Stimulated activated naive B cell treated with anti-CD40 and anti-IgM and Interleukin-4, amounts not matched to agents 10 μg/mL and 1 μg/mL and 100 μg/mL, for 72 hours (primary cell): ENCODE results near the gene HLF.

Source experiments
- ATAC-seq, 2 donors: fragments of 150-1000 bp; cut with Tn5 transposase; replicated peaks; 2 replicates each; pipeline ENCODE4 v1.10.0; 2021; ENCODE audit warnings: moderate library complexity in 1 of 2
- DNase-seq: peaks from one replicate; pipeline ENCODE4 v3.0.0; 2021
- H3K27ac Mint-ChIP-seq: one replicate; pipeline ENCODE4 v1.8.0; 2022; ENCODE audit warnings: mild to moderate bottlenecking, mixed read lengths
- H3K27me3 Mint-ChIP-seq, 2 donors: one replicate each; pipeline ENCODE4 v1.8.0; 2022; ENCODE audit warnings: mixed read lengths in 2 of 2
- H3K36me3 Mint-ChIP-seq, 2 donors: one replicate each; pipeline ENCODE4 v1.8.0; 2022; ENCODE audit warnings: mixed read lengths in 2 of 2, mild to moderate bottlenecking in 1 of 2
- H3K4me1 Mint-ChIP-seq, 2 donors: one replicate each; pipeline ENCODE4 v1.8.0; 2022; ENCODE audit warnings: mixed read lengths in 2 of 2, mild to moderate bottlenecking in 1 of 2
- H3K4me3 Mint-ChIP-seq, 2 donors: one replicate each; pipeline ENCODE4 v1.8.0; 2022; ENCODE audit warnings: mild to moderate bottlenecking in 2 of 2, mixed read lengths in 2 of 2, moderate library complexity in 1 of 2
- H3K9me3 Mint-ChIP-seq, 2 donors: one replicate each; pipeline ENCODE4 v1.8.0; 2022; ENCODE audit warnings: mixed read lengths in 2 of 2, mild to moderate bottlenecking in 1 of 2

Gene HLF

GRCh38 chr17:55285340-55286301, 20.9 kb downstream of the HLF start:
- no peak overlapping the region for H3K27ac Mint-ChIP-seq
- H3K27me3 Mint-ChIP-seq, result no peaks in the 10 kb centered on the region
- ATAC-seq (no peak), DNase-seq (no peak)
- H3K9me3 Mint-ChIP-seq, result no peaks in the 10 kb centered on the region
- no peak overlapping the region for H3K4me3 Mint-ChIP-seq
- H3K36me3 Mint-ChIP-seq, result no peaks in the 10 kb centered on the region
- no peaks in the 10 kb centered on the region for H3K4me1 Mint-ChIP-seq

GRCh38 chr17:55286681-55287589, 22.2 kb downstream of the HLF start:
- Mint-ChIP-seq H3K27me3 (peaks cover 4 to 5% of the 10 kb centered on the region in 2 donors), H3K9me3 (no peaks in the 10 kb centered on the region), H3K4me1 (no peaks in the 10 kb centered on the region), H3K27ac (no peak overlapping the region), H3K4me3 (no peak overlapping the region), H3K36me3 (no peaks in the 10 kb centered on the region)
- DNase-seq (no peak), ATAC-seq (no peak)

GRCh38 chr17:55288356-55289105, 23.8 kb downstream of the HLF start:
- Mint-ChIP-seq H3K27me3 (peaks cover 6 to 7% of the 10 kb centered on the region in 2 donors), H3K27ac (no peak overlapping the region), H3K36me3 (no peaks in the 10 kb centered on the region), H3K4me1 (no peaks in the 10 kb centered on the region), H3K4me3 (no peak overlapping the region), H3K9me3 (no peaks in the 10 kb centered on the region)
- DNase-seq (no peak), ATAC-seq (no peak)

- no peak overlapping the region for H3K27ac Mint-ChIP-seq
These were observed 24.3 kb downstream of the HLF start for GRCh38 chr17:55289106-55289446.

GRCh38 chr17:55289978-55290377, 25.2 kb downstream of the HLF start:
- H3K9me3 Mint-ChIP-seq, result no peaks in the 10 kb centered on the region
- no peak for DNase-seq
- H3K4me3 Mint-ChIP-seq, result no peak overlapping the region
- H3K27ac Mint-ChIP-seq, result no peak overlapping the region
- H3K4me1 Mint-ChIP-seq, result peaks cover 8 to 11% of the 10 kb centered on the region in 2 donors
- no peaks in the 10 kb centered on the region for H3K36me3 Mint-ChIP-seq
- H3K27me3 Mint-ChIP-seq, result peaks cover 6 to 7% of the 10 kb centered on the region in 2 donors
- no peak for ATAC-seq

More at GRCh38 chr17:55289106-55289446, 24.3 kb downstream of the HLF start:
- no peak overlapping the region for H3K4me3 Mint-ChIP-seq
- H3K4me1 Mint-ChIP-seq, result peaks cover under 1 to 2% of the 10 kb centered on the region in 2 donors
- H3K36me3 Mint-ChIP-seq, result no peaks in the 10 kb centered on the region
- peaks cover 6 to 7% of the 10 kb centered on the region in 2 donors for H3K27me3 Mint-ChIP-seq
- DNase-seq (no peak), ATAC-seq (no peak)
- H3K9me3 Mint-ChIP-seq, result no peaks in the 10 kb centered on the region

GRCh38 chr17:55290492-55291113, 25.8 kb downstream of the HLF start:
- DNase-seq (no peak), ATAC-seq (no peak)
- Mint-ChIP-seq H3K27me3 (peaks cover 6 to 7% of the 10 kb centered on the region in 2 donors), H3K4me3 (no peak overlapping the region), H3K27ac (no peak overlapping the region), H3K36me3 (no peaks in the 10 kb centered on the region), H3K4me1 (peaks cover 13 to 18% of the 10 kb centered on the region in 2 donors), H3K9me3 (no peaks in the 10 kb centered on the region)

GRCh38 chr17:55291114-55291507, 26.4 kb downstream of the HLF start:
- H3K27me3 Mint-ChIP-seq, result peaks cover 6 to 7% of the 10 kb centered on the region in 2 donors
- ATAC-seq, result no peak
- DNase-seq, result no peak
- H3K9me3 Mint-ChIP-seq, result no peaks in the 10 kb centered on the region
- H3K4me3 Mint-ChIP-seq, result no peak overlapping the region
- peaks cover 14 to 21% of the 10 kb centered on the region in 2 donors for H3K4me1 Mint-ChIP-seq
- no peaks in the 10 kb centered on the region for H3K36me3 Mint-ChIP-seq
- H3K27ac Mint-ChIP-seq, result no peak overlapping the region

GRCh38 chr17:55292094-55292493, 27.3 kb downstream of the HLF start:
- DNase-seq (no peak), ATAC-seq (no peak)
- Mint-ChIP-seq H3K27ac (no peak overlapping the region), H3K9me3 (no peaks in the 10 kb centered on the region), H3K27me3 (peaks cover 6 to 7% of the 10 kb centered on the region in 2 donors), H3K4me3 (no peak overlapping the region), H3K4me1 (peaks cover 14 to 21% of the 10 kb centered on the region in 2 donors), H3K36me3 (no peaks in the 10 kb centered on the region)

GRCh38 chr17:55294042-55294751, 29.4 kb downstream of the HLF start:
- Mint-ChIP-seq H3K36me3 (no peaks in the 10 kb centered on the region), H3K4me3 (no peak overlapping the region), H3K9me3 (no peaks in the 10 kb centered on the region), H3K27ac (no peak overlapping the region), H3K27me3 (peaks cover 8 to 12% of the 10 kb centered on the region in 2 donors), H3K4me1 (peaks cover 14 to 21% of the 10 kb centered on the region in 2 donors)
- ATAC-seq (peak; percentile 33 to 62), DNase-seq (no peak)

GRCh38 chr17:55295411-55296170, 30.8 kb downstream of the HLF start:
- Mint-ChIP-seq H3K27ac (no peak overlapping the region), H3K27me3 (peaks cover 14% of the 10 kb centered on the region in 2 donors), H3K4me3 (no peak overlapping the region), H3K4me1 (peaks cover 14 to 21% of the 10 kb centered on the region in 2 donors), H3K9me3 (no peaks in the 10 kb centered on the region), H3K36me3 (no peaks in the 10 kb centered on the region)
- DNase-seq (peak; percentile 24), ATAC-seq (peak; percentile 79 to 80)

- Mint-ChIP-seq H3K4me3 (no peak overlapping the region), H3K36me3 (no peaks in the 10 kb centered on the region), H3K9me3 (no peaks in the 10 kb centered on the region), H3K27me3 (peaks cover 14% of the 10 kb centered on the region in 2 donors), H3K27ac (no peak overlapping the region), H3K4me1 (peaks cover 14 to 21% of the 10 kb centered on the region in 2 donors)
- ATAC-seq, result no peak
- no peak for DNase-seq
These were observed 31.5 kb downstream of the HLF start for GRCh38 chr17:55296171-55296695.

- H3K9me3 Mint-ChIP-seq, result no peaks in the 10 kb centered on the region
- peaks cover 14 to 21% of the 10 kb centered on the region in 2 donors for H3K4me1 Mint-ChIP-seq
- DNase-seq (no peak), ATAC-seq (no peak)
- H3K4me3 Mint-ChIP-seq, result no peak overlapping the region
- H3K36me3 Mint-ChIP-seq, result no peaks in the 10 kb centered on the region
- no peak overlapping the region for H3K27ac Mint-ChIP-seq
- H3K27me3 Mint-ChIP-seq, result peaks cover 11 to 12% of the 10 kb centered on the region in 2 donors
These were observed 31.9 kb downstream of the HLF start for GRCh38 chr17:55296699-55297098.
